Adrenal gland (tissue), 12 donors: ENCODE data around the gene CDH3. TPM values are rescaled to one million over a fixed set of nuclear protein-coding genes. Genes with fewer than 3 reads are reported as not detected.

Experiments
- DNase-seq, 7 donors: peaks; one replicate each; pipeline ENCODE4 v3.0.0-alpha.2; 2019 to 2020
- H3K27ac ChIP-seq, 5 donors: fragments of 200-600 bp; sonication (generic) in 4 of 5; 1 replicate in 3 of 5; 2 replicates in 2 of 5; pipeline versions ENCODE4 v1.5.1 to v1.8.0; 2016 to 2020; ENCODE audit warnings: mild to moderate bottlenecking in 1 of 5
- H3K27me3 ChIP-seq: fragments of 200-600 bp; 2 replicates; pipeline ENCODE4 v1.8.0; 2021
- H3K36me3 ChIP-seq, 2 donors: fragments of 200-600 bp; replicated peaks in 1 of 2; 1 replicate in 1 of 2; 2 replicates in 1 of 2; pipeline versions ENCODE4 v1.5.1 to v1.8.0; 2018 to 2022
- H3K4me1 ChIP-seq, 2 donors: fragments of 200-600 bp; replicated peaks in 1 of 2; 1 replicate in 1 of 2; 2 replicates in 1 of 2; pipeline versions ENCODE4 v1.5.1 to v1.8.0; 2018 to 2021
- H3K4me3 ChIP-seq, 4 donors: fragments of 200-600 bp; sonication (generic) in 3 of 4; one replicate each; pipeline ENCODE4 v1.5.1; 2016 to 2018
- H3K9me3 ChIP-seq, 3 donors: fragments of 200-600 bp; sonication (generic) in 1 of 3; replicated peaks in 1 of 3; 1 replicate in 2 of 3; 2 replicates in 1 of 3; pipeline versions ENCODE4 v1.5.1 to v1.8.0; 2016 to 2021
- CTCF ChIP-seq, 6 experiments: fragments of 450-650 bp in 4 of 6; fragments of 200-600 bp in 2 of 6; sonication (generic) in 1 of 6; IDR thresholded peaks; 1 replicate in 5 of 6; 2 replicates in 1 of 6; pipeline versions ENCODE4 v1.5.1 to v1.8.0; 2016 to 2021; ENCODE audit warnings: antibody characterized with exemption in 6 of 6, mild to moderate bottlenecking in 2 of 6, moderate library complexity in 1 of 6
- POLR2A ChIP-seq, 2 donors: fragments of 450-650 bp; IDR thresholded peaks; one replicate each; pipeline ENCODE4 v1.6.1; 2017; ENCODE audit warnings: antibody characterized with exemption in 2 of 2, mild to moderate bottlenecking in 2 of 2, moderate library complexity in 1 of 2
- WGBS, 4 donors: extraction: QIAGEN DNeasy Blood & Tissue Kit in 2 of 4; methylation state at CpG; one replicate each; pipeline versions ENCODE4 v1.1.5 to v1.1.7; 2013 to 2017; 5-methylcytosine and 5-hydroxymethylcytosine counted together
- intact Hi-C, 2 donors: fragments of 100-400 bp; cut with DNase I; formaldehyde crosslinking; loops; one replicate each; pipeline versions ENCODE4 v1.14.1 to v1.15.0; 2022 to 2023
- polyA plus RNA-seq, 3 donors: library from polyadenylated mRNA; stranded (reverse); fragments of 200-250 nt in 2 of 3; fragments of 350-450 nt in 1 of 3; fragmentation: Illumina TruSeq in 1 of 3; extraction: RNeasy Lipid Tissue Mini Kit (QIAGEN cat#74804) in 1 of 3; gene quantifications; one replicate each; pipeline ENCODE4 v1.2.3, GENCODE V29; 2013 to 2014
- total RNA-seq, 9 donors: library from RNA; depleted of rRNA in 4 of 9; stranded (reverse); fragments of >200 nt in 4 of 9; fragments of 120-200 nt in 1 of 9; fragmentation: NEBNext Ultra II Directional in 1 of 9; extraction: Animal tissue kit (Norgen Biotek cat#: 25700) in 1 of 9; gene quantifications; one replicate each; pipeline versions ENCODE4 v1.1.0 to v1.2.4, GENCODE V29; 2013 to 2023
- donor health status: healthy with polysubstance abuse.
- donor health status: Bipolar disorder and iron deficiency.
- donor health status: DM: yes; HTN: yes; CAD: no.
- donor health status: DM: no; HTN: no; CAD: no.
- donor health status: DM: no; HTN: no; CAD: no.
- donor health status: DM: yes; HTN: yes; CAD: no.

The CDH3 gene
- total and polyA plus RNA-seq, 12 donors, result 0.16 to 3.3 (median 1.0) TPM; not detected in 1

- H3K9me3 ChIP-seq, result no peaks in the 10 kb centered on the region
- intact Hi-C loops, result no loop called here
- H3K36me3 ChIP-seq, result no peaks in the 10 kb centered on the region
- peaks cover 18% of the 10 kb centered on the region for H3K27me3 ChIP-seq
- peak in 3 of 7 donors; percentile 13 to 27 (median 19) for DNase-seq
- peaks cover under 1 to 2% of the 10 kb centered on the region in 2 donors for H3K4me1 ChIP-seq
- WGBS, 4 donors, result 35 to 49% (median 41%) methylated on average over 5 to 8 of the region's 8 CpGs
- H3K27ac ChIP-seq, result no peak overlapping the region
- TF ChIP-seq POLR2A (IDR thresholded peaks at IDR 0.05) (no peak), CTCF (IDR thresholded peaks at IDR 0.05) (no peak)
- no peak overlapping the region for H3K4me3 ChIP-seq
Measured at GRCh38 chr16:68732042-68732680, 87.1 kb downstream of the CDH3 start.

- no peak for TF ChIP-seq POLR2A (IDR thresholded peaks at IDR 0.05)
- TF ChIP-seq CTCF (IDR thresholded peaks at IDR 0.05), result no peak
- Histone ChIP-seq H3K4me3 (no peak overlapping the region), H3K4me1 (peaks cover 5 to 6% of the 10 kb centered on the region in 2 donors), H3K27ac (no peak overlapping the region), H3K36me3 (no peaks in the 10 kb centered on the region), H3K27me3 (peaks cover 24% of the 10 kb centered on the region), H3K9me3 (no peaks in the 10 kb centered on the region)
- intact Hi-C loops, result no loop called here
- peak in 1 of 7 donors; percentile 9 for DNase-seq
- 43 to 72% (median 51%) methylated on average over 3 to 4 of the region's 4 CpGs for WGBS, 4 donors
Measured at GRCh38 chr16:68732741-68733399, 87.8 kb downstream of the CDH3 start.

- no peak overlapping the region for H3K27ac ChIP-seq
- H3K4me3 ChIP-seq, result no peak overlapping the region
- no peaks in the 10 kb centered on the region for H3K36me3 ChIP-seq
- intact Hi-C loops, result no loop called here
- TF ChIP-seq CTCF (IDR thresholded peaks at IDR 0.05) (no peak), POLR2A (IDR thresholded peaks at IDR 0.05) (no peak)
- peaks cover 5 to 6% of the 10 kb centered on the region in 2 donors for H3K4me1 ChIP-seq
- DNase-seq, result no peak
- peaks cover 31% of the 10 kb centered on the region for H3K27me3 ChIP-seq
- WGBS, 4 donors, result 87 to 92% (median 91%) methylated on average over 3 to 9 of the region's 9 CpGs
- no peaks in the 10 kb centered on the region for H3K9me3 ChIP-seq
Measured at GRCh38 chr16:68733570-68733969, 88.5 kb downstream of the CDH3 start.

- peaks cover 32% of the 10 kb centered on the region for H3K27me3 ChIP-seq
Measured at GRCh38 chr16:68734782-68735181, 89.7 kb downstream of the CDH3 start.

More at GRCh38 chr16:68734782-68735181, 89.7 kb downstream of the CDH3 start:
- no peak overlapping the region for H3K4me3 ChIP-seq
- H3K27ac ChIP-seq, result no peak overlapping the region
- no peaks in the 10 kb centered on the region for H3K9me3 ChIP-seq
- intact Hi-C loops, result no loop called here
- H3K36me3 ChIP-seq, result no peaks in the 10 kb centered on the region
- DNase-seq, result no peak
- TF ChIP-seq CTCF (IDR thresholded peaks at IDR 0.05) (no peak), POLR2A (IDR thresholded peaks at IDR 0.05) (no peak)
- peaks cover 5 to 6% of the 10 kb centered on the region in 2 donors for H3K4me1 ChIP-seq
- 100% methylated on average over 2 of the region's 2 CpGs for WGBS, 4 donors
